Pancreas (tissue), 10 donors: ENCODE data around the gene ZNF462. TPM values are rescaled to one million over a fixed set of nuclear protein-coding genes. Genes with fewer than 3 reads are reported as not detected.

Experiments used
- ATAC-seq, 4 donors: fragments of 200-7000 bp; cut with Tn5 transposase; one replicate each; pipeline versions ENCODE4 v1.8.0 to v1.9.1; 2020; ENCODE audit warnings: mild to moderate bottlenecking in 4 of 4, moderate library complexity in 4 of 4
- DNase-seq, 6 donors: peaks; one replicate each; pipeline ENCODE4 v3.0.0-alpha.2; 2020
- FAIRE-seq: peaks from 2 replicates; lab custom pipeline; 2012; peaks lifted over from hg19 to GRCh38; lab: Jason Lieb, UNC
- H3K27ac ChIP-seq, 4 donors: fragments of 200-600 bp; sonication (generic); 1 replicate in 3 of 4; 2 replicates in 1 of 4; pipeline versions ENCODE4 v1.5.0 to v1.8.0; 2020
- H3K27me3 ChIP-seq, 4 donors: fragments of 200-600 bp; one replicate each; pipeline ENCODE4 v1.8.0; 2021
- H3K36me3 ChIP-seq, 3 donors: fragments of 200-600 bp; sonication (generic) in 1 of 3; one replicate each; pipeline versions ENCODE4 v1.5.0 to v1.8.0; 2020 to 2021
- H3K4me1 ChIP-seq, 3 donors: fragments of 200-600 bp; one replicate each; pipeline ENCODE4 v1.8.0; 2021
- H3K4me3 ChIP-seq, 4 donors: fragments of 200-600 bp; sonication (generic) in 2 of 4; one replicate each; pipeline versions ENCODE4 v1.5.0 to v1.8.0; 2020 to 2021
- H3K9me3 ChIP-seq, 4 donors: fragments of 200-600 bp; one replicate each; pipeline ENCODE4 v1.8.0; 2021
- WGBS, 2 donors: extraction: QIAGEN DNeasy Blood & Tissue Kit; methylation state at CpG; one replicate each; pipeline ENCODE4 v1.1.7; 2013; 5-methylcytosine and 5-hydroxymethylcytosine counted together
- intact Hi-C, 3 donors: fragments of 100-400 bp; cut with DNase I; formaldehyde crosslinking; loops; one replicate each; pipeline versions ENCODE4 v1.11.1 to v1.14.2; 2022
- polyA plus RNA-seq, 2 donors: library from polyadenylated mRNA; stranded (reverse); fragments of 200-250 nt; gene quantifications; one replicate each; pipeline ENCODE4 v1.2.3, GENCODE V29; 2013
- total RNA-seq, 6 donors: library from RNA; stranded (reverse); fragmentation: NEBNext Ultra II Directional in 4 of 6; extraction: Animal tissue kit (Norgen Biotek cat#: 25700) in 4 of 6; gene quantifications; one replicate each; pipeline versions ENCODE4 v1.2.1 to v1.2.4, GENCODE V29; 2021 to 2023
- TF ChIP-seq, protein P1 (sequence below), 4 donors: fragments of 200-600 bp; sonication (generic) in 3 of 4; IDR thresholded peaks; one replicate each; pipeline versions ENCODE4 v1.5.0 to v1.8.0; 2021; ENCODE audit warnings: antibody characterized with exemption in 4 of 4
- donor health status: healthy with polysubstance abuse.
- donor health status: DM: no; HTN: no; CAD: no; lungs with moderate emphysema.
- donor health status: DM: no; HTN: no; CAD: no.
- donor health status: control.
- donor health status: control.
- donor health status: Bipolar disorder and iron deficiency.
- donor health status: DM: yes; HTN: yes; CAD: no.
- donor health status: DM: no; HTN: no; CAD: no.
- donor health status: DM: no; HTN: no; CAD: no.
- donor health status: DM: yes; HTN: yes; CAD: no.

The ZNF462 gene
- total and polyA plus RNA-seq, 8 donors: 1.6 to 12.6 (median 3.7) TPM

DNA sequence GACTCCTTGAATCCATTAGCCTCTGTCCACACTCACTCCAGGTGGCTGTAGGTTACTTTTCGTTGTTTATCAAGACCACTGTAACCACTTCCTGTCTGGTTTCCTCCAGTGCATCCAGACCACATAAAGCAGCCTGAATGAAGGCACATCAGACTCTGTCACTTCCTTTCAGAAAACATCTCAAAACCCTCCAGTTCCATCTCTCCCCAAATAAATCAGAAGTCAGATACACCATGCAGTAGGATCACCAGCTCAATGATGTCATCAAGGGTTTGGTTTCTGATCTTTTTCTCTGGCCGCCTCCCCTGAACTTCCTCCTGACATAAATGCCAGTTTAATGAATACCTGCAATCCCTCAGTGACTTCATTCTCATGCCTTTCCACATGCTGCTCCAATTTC lies 161.2 kb downstream of the ZNF462 start:
- Histone ChIP-seq H3K27me3 (no peaks in the 10 kb centered on the region), H3K27ac (no peak overlapping the region), H3K9me3 (no peaks in the 10 kb centered on the region), H3K4me1 (no peaks in the 10 kb centered on the region), H3K4me3 (no peak overlapping the region), H3K36me3 (no peaks in the 10 kb centered on the region)
- ATAC-seq: no peak
- no peak for DNase-seq
- intact Hi-C loops: no loop called here
- TF ChIP-seq, protein P1, sequence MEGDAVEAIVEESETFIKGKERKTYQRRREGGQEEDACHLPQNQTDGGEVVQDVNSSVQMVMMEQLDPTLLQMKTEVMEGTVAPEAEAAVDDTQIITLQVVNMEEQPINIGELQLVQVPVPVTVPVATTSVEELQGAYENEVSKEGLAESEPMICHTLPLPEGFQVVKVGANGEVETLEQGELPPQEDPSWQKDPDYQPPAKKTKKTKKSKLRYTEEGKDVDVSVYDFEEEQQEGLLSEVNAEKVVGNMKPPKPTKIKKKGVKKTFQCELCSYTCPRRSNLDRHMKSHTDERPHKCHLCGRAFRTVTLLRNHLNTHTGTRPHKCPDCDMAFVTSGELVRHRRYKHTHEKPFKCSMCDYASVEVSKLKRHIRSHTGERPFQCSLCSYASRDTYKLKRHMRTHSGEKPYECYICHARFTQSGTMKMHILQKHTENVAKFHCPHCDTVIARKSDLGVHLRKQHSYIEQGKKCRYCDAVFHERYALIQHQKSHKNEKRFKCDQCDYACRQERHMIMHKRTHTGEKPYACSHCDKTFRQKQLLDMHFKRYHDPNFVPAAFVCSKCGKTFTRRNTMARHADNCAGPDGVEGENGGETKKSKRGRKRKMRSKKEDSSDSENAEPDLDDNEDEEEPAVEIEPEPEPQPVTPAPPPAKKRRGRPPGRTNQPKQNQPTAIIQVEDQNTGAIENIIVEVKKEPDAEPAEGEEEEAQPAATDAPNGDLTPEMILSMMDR (IDR thresholded peaks at IDR 0.05): no peak
- WGBS, 2 donors: 50 to 56% methylated on average over 2 of the region's 2 CpGs
- FAIRE-seq: no peak

DNA sequence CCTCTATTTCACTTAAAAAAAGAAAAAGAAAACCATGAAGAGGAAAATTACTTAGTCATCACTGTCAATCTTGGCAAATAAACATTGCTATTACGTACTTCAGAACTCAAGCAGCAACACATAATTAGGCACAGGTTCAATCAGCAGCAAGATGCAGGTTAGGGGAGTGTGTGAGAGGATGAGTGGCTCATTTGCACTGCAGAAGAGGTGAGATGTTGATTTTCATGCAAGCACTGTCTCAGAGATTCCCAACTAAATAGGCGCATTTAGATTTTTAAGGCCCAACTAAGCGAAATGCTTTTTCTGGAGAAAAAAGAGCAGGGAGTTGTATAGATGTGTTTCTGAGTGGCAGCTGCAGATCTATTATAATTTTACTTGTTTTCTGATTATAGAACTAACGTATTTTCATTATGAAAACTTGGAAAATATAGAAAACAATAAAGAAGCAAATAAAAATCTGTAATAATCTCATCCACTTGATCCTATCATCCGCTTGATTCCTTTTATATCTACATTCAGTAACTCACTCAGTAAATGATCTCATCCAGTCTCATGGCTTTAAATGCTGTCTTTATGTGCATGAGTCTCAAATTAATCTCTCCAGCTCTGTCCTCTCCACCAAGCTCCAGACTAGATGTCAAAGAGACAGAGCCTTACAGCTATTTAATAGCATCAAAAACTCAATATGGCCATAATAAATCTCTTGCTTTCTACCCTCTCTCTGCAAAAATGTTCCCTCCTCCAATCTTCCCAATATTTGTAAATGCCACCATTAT lies 162.5 kb downstream of the ZNF462 start:
- intact Hi-C loops: no loop called here
- FAIRE-seq (no peak), ATAC-seq (no peak), DNase-seq (no peak)
- TF ChIP-seq, protein P1 (IDR thresholded peaks at IDR 0.05): no peak
- Histone ChIP-seq H3K4me3 (no peak overlapping the region), H3K9me3 (no peaks in the 10 kb centered on the region), H3K27me3 (no peaks in the 10 kb centered on the region), H3K27ac (no peak overlapping the region), H3K4me1 (no peaks in the 10 kb centered on the region), H3K36me3 (no peaks in the 10 kb centered on the region)
- 80 to 84% methylated on average over 5 of the region's 5 CpGs for WGBS, 2 donors

DNA sequence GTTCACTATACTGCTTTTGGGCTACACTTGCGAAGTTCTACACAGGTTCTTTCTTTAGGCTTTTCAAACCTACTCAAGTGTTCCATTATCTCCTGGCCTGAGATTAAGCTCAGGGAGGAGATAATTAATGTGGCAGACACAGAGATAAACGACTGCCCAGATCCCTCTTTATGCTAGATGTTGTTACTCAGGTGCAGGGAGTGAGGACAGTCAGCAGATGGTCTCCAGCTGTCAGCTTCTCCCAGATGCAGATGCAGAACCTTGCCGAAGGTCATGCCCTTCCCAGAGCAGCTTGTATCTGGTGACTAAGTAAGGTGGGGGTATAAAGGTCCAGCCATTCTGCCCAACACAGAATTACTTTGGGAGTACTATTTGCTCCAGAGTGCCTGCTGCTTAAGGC lies 166.2 kb downstream of the ZNF462 start:
- no peak overlapping the region for H3K27ac ChIP-seq
- TF ChIP-seq, protein P1 (IDR thresholded peaks at IDR 0.05): no peak
- H3K4me1 ChIP-seq: no peaks in the 10 kb centered on the region
- H3K27me3 ChIP-seq: no peaks in the 10 kb centered on the region
- FAIRE-seq: no peak
- no peaks in the 10 kb centered on the region for H3K9me3 ChIP-seq
- intact Hi-C loops: no loop called here
- no peak overlapping the region for H3K4me3 ChIP-seq
- no peak for ATAC-seq
- DNase-seq: no peak
- H3K36me3 ChIP-seq: no peaks in the 10 kb centered on the region
- WGBS, 2 donors: 50 to 62% methylated on average over 3 of the region's 3 CpGs

DNA sequence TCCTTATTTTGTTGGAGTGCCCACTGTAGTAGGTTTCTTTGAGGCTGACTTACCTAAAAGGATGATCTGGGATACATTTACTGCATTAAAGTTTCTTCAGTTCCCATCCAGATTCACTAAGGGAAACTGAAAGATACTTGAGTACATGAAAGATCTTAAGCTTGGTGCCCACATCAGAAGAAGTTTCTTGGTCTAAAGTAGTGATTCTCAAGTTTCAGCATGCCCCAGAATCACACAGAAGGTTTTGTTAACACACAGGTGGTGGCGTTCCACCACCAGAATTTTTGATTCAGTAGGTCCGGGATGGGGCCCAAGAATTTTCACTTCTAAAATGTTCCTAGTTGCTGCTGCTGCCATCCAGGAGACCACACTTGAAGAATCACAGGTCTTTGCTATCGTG lies 171.0 kb downstream of the ZNF462 start:
- no peak for FAIRE-seq
- H3K36me3 ChIP-seq: no peaks in the 10 kb centered on the region
- no peak overlapping the region for H3K27ac ChIP-seq
- no peak overlapping the region for H3K4me3 ChIP-seq
- H3K4me1 ChIP-seq: no peaks in the 10 kb centered on the region
- no peak for DNase-seq
- no peak for ATAC-seq
- H3K9me3 ChIP-seq: no peaks in the 10 kb centered on the region
- H3K27me3 ChIP-seq: no peaks in the 10 kb centered on the region
- TF ChIP-seq, protein P1 (IDR thresholded peaks at IDR 0.05): no peak
- intact Hi-C loops: no loop called here
- 66 to 78% methylated on average over 3 of the region's 3 CpGs for WGBS, 2 donors

DNA sequence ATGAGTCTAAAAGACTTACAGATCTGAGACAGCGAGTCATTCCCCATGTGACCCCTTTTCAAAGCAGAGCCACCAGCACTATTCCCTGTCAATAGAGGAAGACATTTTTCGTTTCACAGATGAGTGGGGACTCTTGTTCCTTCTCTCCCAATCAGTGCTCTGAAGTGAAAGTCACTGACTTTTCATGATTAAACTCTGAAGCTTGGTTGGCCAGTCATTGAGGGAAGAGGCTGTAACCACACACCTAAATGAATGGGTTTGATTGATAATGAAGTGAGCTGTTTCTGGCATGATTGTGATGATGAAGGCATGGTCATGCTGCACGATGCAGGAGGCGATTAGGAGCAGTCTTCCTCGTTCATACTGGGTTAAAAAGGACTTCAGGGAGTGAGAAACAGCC lies 171.9 kb downstream of the ZNF462 start:
- no peak for FAIRE-seq
- H3K36me3 ChIP-seq: no peaks in the 10 kb centered on the region

More for the DNA sequence above, 171.9 kb downstream of the ZNF462 start:
- Histone ChIP-seq H3K4me1 (no peaks in the 10 kb centered on the region), H3K27ac (no peak overlapping the region), H3K4me3 (no peak overlapping the region), H3K27me3 (no peaks in the 10 kb centered on the region), H3K9me3 (no peaks in the 10 kb centered on the region)
- 68 to 80% methylated on average over 5 of the region's 5 CpGs for WGBS, 2 donors
- no peak for DNase-seq
- no peak for ATAC-seq
- intact Hi-C loops: no loop called here
- TF ChIP-seq, protein P1 (IDR thresholded peaks at IDR 0.05): no peak
